Stimulated activated CD8-positive, alpha-beta memory T cell treated with anti-CD3 and anti-CD28 coated beads, Interleukin-12 subunit alpha, Interleukin-12 subunit beta, amount 100 ng/mL, for 1 hour (primary cell): Measurements from ENCODE around the gene SOCS1.

Experiments
- DNase-seq: peaks from one replicate; pipeline ENCODE4 v3.0.0-alpha.2; 2020; ENCODE audit warnings: low read depth

SOCS1 gene

DNA sequence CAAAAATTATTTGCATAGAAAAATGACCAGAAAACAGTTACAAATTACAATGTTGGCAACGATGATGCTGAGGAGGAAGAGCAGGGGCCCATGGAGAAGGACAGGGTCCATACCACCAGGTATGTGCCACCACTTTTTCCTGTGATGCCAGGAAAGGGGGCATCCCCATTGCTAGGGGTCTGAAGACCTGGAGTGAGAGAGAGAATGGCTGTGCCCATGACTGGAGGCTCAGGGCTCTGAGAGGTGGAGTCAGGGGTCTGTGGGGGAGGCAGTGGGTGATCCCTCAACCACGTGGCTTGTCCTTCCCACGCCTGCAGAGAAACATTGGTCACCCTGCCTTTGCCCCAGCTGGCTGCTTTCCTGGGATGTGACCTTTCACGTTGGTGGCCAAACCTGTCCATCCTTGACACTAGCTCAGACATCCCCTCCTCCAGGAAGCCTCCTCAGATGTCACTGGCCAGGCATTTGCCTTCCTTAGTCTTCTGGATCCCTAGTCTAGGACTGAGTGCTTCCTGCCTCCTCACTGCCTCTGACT, 51.4 kb downstream of the SOCS1 start:
- no peak for DNase-seq
